Mesodermal cell (in vitro differentiated cells): Measurements from ENCODE around the gene EVC.

Experiments
- H3K27ac ChIP-seq: 2 replicates; pipeline ENCODE4 v1.7.0; 2013; ENCODE audit warnings: mild to moderate bottlenecking, low read depth, low read length, moderate library complexity; ENCODE audit not compliant: severe bottlenecking
- H3K36me3 ChIP-seq: 2 replicates; pipeline ENCODE4 v1.7.1; 2013; ENCODE audit warnings: mild to moderate bottlenecking, low read length, moderate library complexity; ENCODE audit not compliant: control insufficient read depth, insufficient read depth
- H3K4me1 ChIP-seq: one replicate; pipeline ENCODE4 v1.7.1; 2013; ENCODE audit warnings: mild to moderate bottlenecking, low read length; ENCODE audit not compliant: insufficient read depth, control insufficient read depth, poor library complexity, severe bottlenecking
- H3K4me3 ChIP-seq: 2 replicates; pipeline ENCODE4 v1.7.0; 2013; ENCODE audit warnings: low read length, control low read depth, mild to moderate bottlenecking; ENCODE audit not compliant: insufficient read depth, poor library complexity, severe bottlenecking; ENCODE audit errors: extremely low read depth
- H3K9me3 ChIP-seq: 2 replicates; pipeline ENCODE4 v1.7.1; 2013; ENCODE audit warnings: mild to moderate bottlenecking, low read length, moderate library complexity; ENCODE audit not compliant: control insufficient read depth
- WGBS, 2 experiments: methylation state at CpG; one replicate each; pipeline ENCODE4 v1.1.5; 2013; ENCODE audit warnings: missing lambda C conversion rate in 2 of 2; ENCODE audit not compliant: insufficient coverage in 2 of 2; 5-methylcytosine and 5-hydroxymethylcytosine counted together

The EVC gene

GRCh38 chr4:5798946-5799345 is 87.9 kb downstream of the EVC start:
- Histone ChIP-seq H3K4me3 (no peak overlapping the region), H3K9me3 (no peaks in the 10 kb centered on the region), H3K4me1 (no peaks in the 10 kb centered on the region), H3K27ac (no peak overlapping the region), H3K36me3 (peaks cover 35% of the 10 kb centered on the region)
- 95% methylated on average over 8 to 9 of the region's 11 CpGs for WGBS, 2 experiments

- H3K9me3 ChIP-seq, result no peaks in the 10 kb centered on the region
- no peak overlapping the region for H3K4me3 ChIP-seq
- H3K27ac ChIP-seq, result no peak overlapping the region
- H3K4me1 ChIP-seq, result no peaks in the 10 kb centered on the region
- WGBS, 2 experiments, result 90 to 93% methylated on average over 9 of the region's 11 CpGs
- peaks cover 35% of the 10 kb centered on the region for H3K36me3 ChIP-seq
Measured at GRCh38 chr4:5799406-5799805, 88.4 kb downstream of the EVC start.

DNA sequence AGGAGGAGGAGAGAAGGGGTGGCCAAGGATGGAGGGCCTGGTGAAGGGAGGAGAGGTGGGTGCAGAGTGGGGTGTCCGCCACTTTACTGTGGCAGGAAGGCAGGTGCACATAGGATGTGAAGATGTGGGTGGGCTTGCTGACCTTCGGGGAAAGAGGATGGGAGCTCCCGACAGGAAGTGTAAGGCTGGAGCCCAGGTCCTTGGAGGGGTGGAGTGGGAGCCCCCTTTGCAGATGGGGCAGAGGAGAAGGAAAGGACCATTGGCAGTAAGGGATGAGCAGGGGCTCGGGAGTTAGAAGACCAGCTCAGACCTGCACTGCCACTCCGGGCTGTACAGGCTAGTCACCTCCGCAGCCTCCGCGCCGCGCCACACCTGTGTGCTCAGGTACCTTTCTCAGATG is 89.5 kb downstream of the EVC start:
- H3K36me3 ChIP-seq, result peaks cover 36% of the 10 kb centered on the region
- no peak overlapping the region for H3K4me3 ChIP-seq
- no peaks in the 10 kb centered on the region for H3K9me3 ChIP-seq
- WGBS, 2 experiments, result 88 to 93% methylated on average over 2 to 4 of the region's 10 CpGs
- H3K4me1 ChIP-seq, result no peaks in the 10 kb centered on the region
- H3K27ac ChIP-seq, result no peak overlapping the region

GRCh38 chr4:5801696-5802095 is 90.7 kb downstream of the EVC start:
- WGBS, 2 experiments, result 91 to 98% methylated on average over 9 to 10 of the region's 13 CpGs
- peaks cover 35% of the 10 kb centered on the region for H3K36me3 ChIP-seq
- H3K9me3 ChIP-seq, result no peaks in the 10 kb centered on the region
- H3K4me1 ChIP-seq, result no peaks in the 10 kb centered on the region
- H3K27ac ChIP-seq, result no peak overlapping the region
- H3K4me3 ChIP-seq, result no peak overlapping the region

DNA sequence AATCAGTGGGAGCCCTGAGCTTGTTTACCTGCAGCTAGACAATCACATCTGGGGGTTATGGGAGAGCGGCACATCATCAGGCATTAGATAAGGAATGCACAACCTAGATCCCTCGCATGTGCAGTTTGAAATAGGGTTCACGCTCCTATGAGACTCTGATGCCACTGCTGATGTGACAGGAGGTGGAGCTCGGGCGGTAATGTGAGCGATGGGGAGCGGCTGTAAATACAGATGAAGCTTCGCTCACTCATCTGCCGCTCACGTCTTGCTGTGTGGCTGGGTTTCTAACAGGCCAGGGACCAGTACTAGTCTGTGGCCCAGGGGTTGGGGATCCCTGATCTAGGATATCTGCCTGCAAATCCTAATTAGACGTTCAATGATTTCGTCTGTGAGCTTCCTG is 91.6 kb downstream of the EVC start:
- Histone ChIP-seq H3K36me3 (peaks cover 34% of the 10 kb centered on the region), H3K9me3 (no peaks in the 10 kb centered on the region), H3K4me3 (no peak overlapping the region), H3K27ac (no peak overlapping the region), H3K4me1 (no peaks in the 10 kb centered on the region)
- WGBS, 2 experiments, result 95 to 97% methylated on average over 12 of the region's 12 CpGs

GRCh38 chr4:5804656-5805055 is 93.7 kb downstream of the EVC start:
- Histone ChIP-seq H3K27ac (no peak overlapping the region), H3K4me3 (no peak overlapping the region), H3K36me3 (peaks cover 44% of the 10 kb centered on the region), H3K9me3 (no peaks in the 10 kb centered on the region), H3K4me1 (no peaks in the 10 kb centered on the region)
- WGBS, 2 experiments, result 94 to 98% methylated on average over 9 to 14 of the region's 14 CpGs

DNA sequence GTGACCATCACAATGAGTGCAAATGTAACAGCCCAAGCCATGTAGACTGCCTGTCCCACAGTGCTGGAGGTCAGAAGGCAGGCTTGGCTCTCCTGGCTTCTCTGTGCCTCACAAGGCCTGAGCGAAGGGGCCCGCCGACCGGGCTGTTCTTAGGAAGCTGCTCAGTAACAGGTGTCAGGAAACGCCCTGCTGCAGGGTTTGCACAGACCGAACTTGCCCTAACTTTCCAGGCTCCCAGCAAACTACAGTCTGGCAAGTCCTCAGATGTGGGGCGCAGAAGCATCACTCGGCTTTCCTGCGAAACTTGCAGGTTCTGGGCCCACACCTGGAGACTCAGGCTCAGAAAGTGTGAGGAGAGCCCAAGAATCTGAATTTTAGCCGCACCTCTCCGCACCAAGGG is 94.3 kb downstream of the EVC start:
- no peak overlapping the region for H3K27ac ChIP-seq
- H3K36me3 ChIP-seq, result peaks cover 50% of the 10 kb centered on the region
- no peaks in the 10 kb centered on the region for H3K4me1 ChIP-seq
- H3K9me3 ChIP-seq, result no peaks in the 10 kb centered on the region
- no peak overlapping the region for H3K4me3 ChIP-seq
- WGBS, 2 experiments, result 98% methylated on average over 11 of the region's 11 CpGs

- no peaks in the 10 kb centered on the region for H3K4me1 ChIP-seq
- H3K9me3 ChIP-seq, result no peaks in the 10 kb centered on the region
- no peak overlapping the region for H3K27ac ChIP-seq
- H3K4me3 ChIP-seq, result no peak overlapping the region
- WGBS, 2 experiments, result 93 to 96% methylated on average over 8 to 9 of the region's 10 CpGs
- peaks cover 56% of the 10 kb centered on the region for H3K36me3 ChIP-seq
Measured at GRCh38 chr4:5808081-5808741, 97.2 kb downstream of the EVC start.

DNA sequence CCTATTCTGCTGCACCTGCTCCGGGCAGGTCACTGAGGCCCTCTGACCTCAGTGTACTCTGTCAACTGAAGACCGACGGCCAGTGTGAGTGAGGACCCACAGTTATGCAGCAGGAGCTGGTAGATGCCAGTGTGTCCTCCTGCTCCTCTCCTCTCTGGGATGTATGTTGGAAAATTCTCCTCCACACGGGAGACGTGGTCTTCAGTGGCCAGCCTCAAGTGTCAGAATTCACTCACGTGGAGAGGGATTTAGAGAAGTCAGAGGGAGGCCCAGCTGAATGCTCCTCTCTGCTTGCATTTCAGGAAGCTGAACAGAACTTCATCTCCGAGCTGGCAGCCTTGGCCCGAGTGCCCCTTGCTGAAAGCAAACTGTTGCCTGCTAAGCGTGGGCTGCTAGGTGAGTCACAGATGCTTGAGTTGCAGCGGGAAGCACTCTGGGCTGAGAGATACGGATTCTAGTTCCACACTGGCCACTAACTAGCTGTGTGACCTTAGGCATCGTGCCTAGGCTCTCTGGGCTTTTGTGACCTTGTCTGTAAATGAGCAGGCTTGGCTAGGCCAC is 98.3 kb downstream of the EVC start:
- Histone ChIP-seq H3K36me3 (peaks cover 66% of the 10 kb centered on the region), H3K4me3 (no peak overlapping the region), H3K9me3 (no peaks in the 10 kb centered on the region), H3K4me1 (no peaks in the 10 kb centered on the region), H3K27ac (no peak overlapping the region)
- 97% methylated on average over 10 to 11 of the region's 12 CpGs for WGBS, 2 experiments

DNA sequence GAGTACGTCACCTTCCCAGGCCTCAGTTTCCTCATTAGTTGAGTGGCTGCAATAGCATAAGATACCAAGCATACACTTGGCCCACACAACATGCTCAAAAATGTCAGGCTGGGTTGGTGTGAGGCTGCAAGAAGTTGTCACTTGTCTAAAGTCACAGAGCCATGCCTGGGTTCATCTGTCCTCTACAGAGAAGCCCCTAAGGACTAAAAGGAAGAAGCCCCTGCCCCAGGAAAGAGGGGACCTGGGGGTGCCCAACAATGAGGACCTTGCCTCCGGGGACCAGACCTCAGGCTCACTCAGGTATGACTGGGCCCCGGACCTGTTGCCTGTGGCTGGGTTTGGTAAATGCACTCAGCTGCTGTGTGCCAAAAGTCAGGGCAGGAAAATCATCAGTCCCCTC is 99.2 kb downstream of the EVC start:
- no peaks in the 10 kb centered on the region for H3K4me1 ChIP-seq
- H3K36me3 ChIP-seq, result peaks cover 68% of the 10 kb centered on the region
- WGBS, 2 experiments, result 67 to 100% methylated on average over 1 to 2 of the region's 3 CpGs
- H3K27ac ChIP-seq, result no peak overlapping the region
- H3K4me3 ChIP-seq, result no peak overlapping the region
- no peaks in the 10 kb centered on the region for H3K9me3 ChIP-seq

DNA sequence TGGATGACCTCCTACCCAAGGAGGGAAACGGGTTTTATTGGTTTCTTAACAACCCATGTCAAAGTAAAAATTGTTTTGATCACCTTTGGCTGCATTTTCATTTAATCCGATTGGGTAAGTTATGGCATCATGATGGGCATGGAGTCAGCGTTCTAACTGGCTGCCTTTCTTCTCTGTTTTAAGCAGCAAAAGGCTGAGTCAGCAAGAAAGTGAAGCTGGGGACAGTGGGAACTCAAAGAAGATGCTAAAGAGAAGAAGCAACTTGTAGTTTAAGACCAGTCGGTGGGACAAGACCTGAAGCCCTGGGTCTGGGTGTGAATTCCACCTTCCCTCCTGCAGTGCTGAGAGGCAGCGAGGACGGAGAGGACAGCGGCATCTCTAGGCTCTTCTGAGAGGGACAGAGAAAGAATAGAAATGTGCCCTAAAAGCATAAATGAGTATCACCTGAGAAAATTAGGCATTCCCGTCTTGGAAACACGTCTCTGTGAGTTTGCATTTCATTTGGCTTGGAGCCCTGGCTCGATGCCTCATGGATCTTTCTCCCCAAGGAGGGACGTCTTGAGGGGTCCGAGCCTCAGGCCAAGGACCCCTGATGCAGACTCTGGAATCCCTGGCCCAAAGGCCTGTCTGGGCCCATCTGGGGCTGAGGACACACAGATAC is 99.9 kb downstream of the EVC start:
- WGBS, 2 experiments, result 83 to 89% methylated on average over 10 to 11 of the region's 12 CpGs
- Histone ChIP-seq H3K27ac (no peak overlapping the region), H3K36me3 (peaks cover 71% of the 10 kb centered on the region), H3K9me3 (no peaks in the 10 kb centered on the region), H3K4me1 (no peaks in the 10 kb centered on the region), H3K4me3 (no peak overlapping the region)
